ENCODE data around the gene CHRND. TPM values are rescaled to one million over a fixed set of nuclear protein-coding genes. Genes with fewer than 3 reads are reported as not detected.
"Not testable (repeated sequence)": the region's sequence is repeated elsewhere in the genome, so short reads cannot be mapped to it uniquely, and the experiment has no call there.

Gene CHRND
- total and polyA plus RNA-seq, 5 donors = 0.09 to 0.53 TPM; not detected in 3

DNA sequence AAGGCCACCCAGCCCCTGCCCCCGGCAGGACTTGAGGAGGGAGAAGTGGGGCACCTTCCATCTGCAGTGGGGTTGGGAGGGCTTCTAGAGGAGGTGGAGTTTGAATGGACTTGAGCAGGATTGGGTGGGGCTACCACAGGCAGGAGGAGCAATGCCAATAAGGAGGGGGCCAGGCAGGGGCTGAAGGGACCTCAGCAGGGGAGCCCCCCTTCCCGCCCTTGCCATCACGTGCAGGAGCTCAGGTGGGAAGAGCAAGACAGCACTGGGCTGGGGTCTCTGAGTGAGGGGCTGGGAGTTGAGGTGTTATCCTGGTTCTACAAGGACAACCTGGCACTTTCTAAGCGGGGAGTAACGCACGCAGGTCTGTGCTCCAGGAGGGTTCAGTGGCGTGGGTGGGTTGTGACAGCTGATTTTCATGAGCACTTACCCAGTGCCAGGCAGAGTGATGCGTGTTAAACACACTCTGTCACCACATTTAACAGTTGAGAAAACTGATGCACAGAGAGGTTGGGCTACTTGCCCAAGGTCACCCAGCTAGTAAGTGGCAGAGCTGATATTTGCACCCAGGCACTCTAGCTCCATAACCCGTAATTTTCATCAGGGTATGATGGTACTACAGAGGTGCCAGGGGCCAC is 4.8 kb downstream of the CHRND start:
- Histone ChIP-seq H3K4me3 (ENCODE audit: low read length) (no peak overlapping the region), H3K27ac (ENCODE audit: low read length) (no peak overlapping the region), H3K9me3 (ENCODE audit: control insufficient read depth, low read length) (no peaks in the 10 kb centered on the region), H3K4me1 (ENCODE audit: control insufficient read depth, insufficient read depth, low read length) (no peaks in the 10 kb centered on the region), H3K27me3 (ENCODE audit: control insufficient read depth, insufficient read depth) (no peaks in the 10 kb centered on the region)
- intact Hi-C loops (cut with DNase I) = no loop called here
- DNase-seq = peak in 1 of 3 donors; percentile 25
- ATAC-seq = no peak
- 82% methylated on average over 9 of the region's 9 CpGs for WGBS

DNA sequence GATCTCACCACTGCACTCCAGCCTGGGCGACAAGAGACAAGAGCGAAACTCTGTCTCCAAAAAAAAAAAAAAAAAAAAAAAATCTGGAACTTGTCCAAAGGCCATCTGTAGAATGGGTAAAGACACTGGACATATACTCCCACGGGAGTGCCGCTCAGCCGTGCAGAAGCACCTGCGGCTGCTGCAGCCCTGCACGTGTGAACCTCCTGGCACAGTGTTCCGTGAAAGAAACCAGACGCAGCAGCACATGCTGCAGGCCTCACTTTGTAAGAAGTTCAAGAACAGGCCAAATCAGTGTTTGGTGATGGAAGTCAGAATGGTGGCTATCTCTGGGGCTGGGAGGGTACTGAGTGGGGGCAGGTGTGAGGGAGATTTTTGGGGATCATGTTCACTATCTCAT is 6.5 kb downstream of the CHRND start:
- H3K27ac ChIP-seq (ENCODE audit: low read length) = no peak overlapping the region
- H3K4me3 ChIP-seq (ENCODE audit: low read length) = no peak overlapping the region
- DNase-seq (peak in 1 of 3 donors; percentile 48), ATAC-seq (peak in 1 of 2 donors; percentile 13)
- no peaks in the 10 kb centered on the region for H3K27me3 ChIP-seq (ENCODE audit: control insufficient read depth, insufficient read depth)
- 42% methylated on average over 9 of the region's 9 CpGs for WGBS
- no peaks in the 10 kb centered on the region for H3K4me1 ChIP-seq (ENCODE audit: control insufficient read depth, insufficient read depth, low read length)
- H3K9me3 ChIP-seq (ENCODE audit: control insufficient read depth, low read length) = peaks cover 2% of the 10 kb centered on the region
- intact Hi-C loops (cut with DNase I) = no loop called here

DNA sequence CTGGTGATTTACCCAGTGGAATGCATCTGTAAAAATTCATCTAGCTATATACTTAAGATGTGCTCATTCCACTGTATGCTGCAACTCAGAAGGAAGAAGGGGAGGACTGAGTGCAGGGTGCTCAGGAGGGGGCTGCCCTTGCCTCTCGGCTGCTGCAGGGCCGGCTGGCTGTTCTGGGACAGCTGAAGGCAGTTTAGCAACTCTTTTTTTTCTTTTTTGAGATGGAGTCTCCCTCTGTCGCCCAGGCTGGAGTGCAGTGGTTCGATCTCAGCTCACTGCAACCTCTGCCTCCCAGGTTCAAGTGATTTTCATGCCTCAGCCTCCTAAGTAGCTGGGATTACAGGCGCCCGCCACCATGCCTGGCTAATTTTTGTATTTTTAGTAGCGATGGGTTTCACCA is 6.9 kb downstream of the CHRND start:
- ATAC-seq; H3K4me3 ChIP-seq (ENCODE audit: low read length); H3K27ac ChIP-seq (ENCODE audit: low read length); intact Hi-C loops (cut with DNase I); H3K9me3 ChIP-seq (ENCODE audit: control insufficient read depth, low read length); H3K4me1 ChIP-seq (ENCODE audit: control insufficient read depth, insufficient read depth, low read length); H3K27me3 ChIP-seq (ENCODE audit: control insufficient read depth, insufficient read depth): not testable (repeated sequence)
- peak in 1 of 3 donors; percentile 12 for DNase-seq
- 81% methylated on average over 7 of the region's 7 CpGs for WGBS

DNA sequence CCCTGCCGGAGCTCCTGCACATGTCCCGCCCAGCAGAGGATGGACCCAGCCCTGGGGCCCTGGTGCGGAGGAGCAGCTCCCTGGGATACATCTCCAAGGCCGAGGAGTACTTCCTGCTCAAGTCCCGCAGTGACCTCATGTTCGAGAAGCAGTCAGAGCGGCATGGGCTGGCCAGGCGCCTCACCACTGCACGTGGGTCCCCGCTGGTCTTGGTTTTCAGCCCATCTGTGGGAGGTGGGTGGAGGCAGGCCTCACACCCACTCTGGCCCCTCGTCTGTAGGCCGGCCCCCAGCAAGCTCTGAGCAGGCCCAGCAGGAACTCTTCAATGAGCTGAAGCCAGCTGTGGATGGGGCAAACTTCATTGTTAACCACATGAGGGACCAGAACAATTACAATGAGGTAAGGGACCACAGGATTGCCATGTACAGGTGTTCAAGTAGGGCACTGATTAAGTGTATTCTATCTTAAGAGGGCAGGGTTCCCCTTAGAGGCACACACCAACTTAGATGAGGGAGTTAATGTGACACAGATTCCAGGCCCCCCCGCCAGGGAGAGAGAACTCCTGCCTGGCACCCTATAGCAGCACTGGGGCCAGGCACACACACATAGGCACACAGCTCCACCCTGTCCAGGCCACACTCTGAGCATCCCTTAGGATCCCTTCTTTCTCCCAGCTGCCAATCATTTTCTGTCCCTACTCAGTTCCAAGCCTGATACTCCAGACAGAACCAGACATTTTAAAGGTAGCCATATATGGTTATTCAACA is 8.2 kb downstream of the CHRND start:
- Histone ChIP-seq H3K27me3 (ENCODE audit: control insufficient read depth, insufficient read depth) (no peaks in the 10 kb centered on the region), H3K27ac (ENCODE audit: low read length) (no peak overlapping the region), H3K4me1 (ENCODE audit: control insufficient read depth, insufficient read depth, low read length) (no peaks in the 10 kb centered on the region), H3K9me3 (ENCODE audit: control insufficient read depth, low read length) (peaks cover 2% of the 10 kb centered on the region), H3K4me3 (ENCODE audit: low read length) (no peak overlapping the region)
- DNase-seq (peak in 1 of 3 donors; percentile 51), ATAC-seq (no peak)
- intact Hi-C loops (cut with DNase I) = no loop called here
- WGBS = 58% methylated on average over 13 of the region's 13 CpGs

DNA sequence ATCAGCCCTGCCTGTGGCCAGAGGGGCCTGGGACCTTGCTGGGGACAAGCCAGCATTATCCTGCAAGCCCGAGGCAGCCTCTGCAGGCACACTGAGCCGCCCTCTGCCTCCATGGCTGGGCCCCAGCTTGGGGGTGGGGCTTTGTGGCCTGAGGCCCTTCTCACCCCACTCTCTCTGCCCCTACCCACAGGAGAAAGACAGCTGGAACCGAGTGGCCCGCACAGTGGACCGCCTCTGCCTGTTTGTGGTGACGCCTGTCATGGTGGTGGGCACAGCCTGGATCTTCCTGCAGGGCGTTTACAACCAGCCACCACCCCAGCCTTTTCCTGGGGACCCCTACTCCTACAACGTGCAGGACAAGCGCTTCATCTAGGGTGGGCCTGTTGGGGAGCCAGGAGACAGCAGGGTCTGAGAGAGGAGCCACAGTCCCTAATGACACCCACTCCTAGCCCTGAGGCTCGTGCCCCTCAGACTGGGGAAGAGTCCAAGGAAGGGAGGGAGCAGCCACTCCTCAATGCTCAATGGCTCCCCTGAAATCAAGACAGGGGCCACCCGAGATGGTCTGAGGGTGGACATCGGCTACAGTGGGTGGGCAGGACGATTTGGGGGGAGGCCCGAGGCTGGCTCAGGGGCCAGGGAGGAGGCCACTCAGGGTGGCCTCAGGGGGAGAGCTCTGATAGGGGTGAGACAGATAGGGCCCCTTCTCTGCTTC is 9.1 kb downstream of the CHRND start:
- H3K4me3 ChIP-seq (ENCODE audit: low read length) = no peak overlapping the region
- H3K27me3 ChIP-seq (ENCODE audit: control insufficient read depth, insufficient read depth) = no peaks in the 10 kb centered on the region
- intact Hi-C loops (cut with DNase I) = no loop called here
- H3K4me1 ChIP-seq (ENCODE audit: control insufficient read depth, insufficient read depth, low read length) = no peaks in the 10 kb centered on the region
- peak in 1 of 3 donors; percentile 28 for DNase-seq
- peaks cover 2% of the 10 kb centered on the region for H3K9me3 ChIP-seq (ENCODE audit: control insufficient read depth, low read length)
- ATAC-seq = no peak
- H3K27ac ChIP-seq (ENCODE audit: low read length) = no peak overlapping the region
- WGBS = 76% methylated on average over 14 of the region's 14 CpGs

DNA sequence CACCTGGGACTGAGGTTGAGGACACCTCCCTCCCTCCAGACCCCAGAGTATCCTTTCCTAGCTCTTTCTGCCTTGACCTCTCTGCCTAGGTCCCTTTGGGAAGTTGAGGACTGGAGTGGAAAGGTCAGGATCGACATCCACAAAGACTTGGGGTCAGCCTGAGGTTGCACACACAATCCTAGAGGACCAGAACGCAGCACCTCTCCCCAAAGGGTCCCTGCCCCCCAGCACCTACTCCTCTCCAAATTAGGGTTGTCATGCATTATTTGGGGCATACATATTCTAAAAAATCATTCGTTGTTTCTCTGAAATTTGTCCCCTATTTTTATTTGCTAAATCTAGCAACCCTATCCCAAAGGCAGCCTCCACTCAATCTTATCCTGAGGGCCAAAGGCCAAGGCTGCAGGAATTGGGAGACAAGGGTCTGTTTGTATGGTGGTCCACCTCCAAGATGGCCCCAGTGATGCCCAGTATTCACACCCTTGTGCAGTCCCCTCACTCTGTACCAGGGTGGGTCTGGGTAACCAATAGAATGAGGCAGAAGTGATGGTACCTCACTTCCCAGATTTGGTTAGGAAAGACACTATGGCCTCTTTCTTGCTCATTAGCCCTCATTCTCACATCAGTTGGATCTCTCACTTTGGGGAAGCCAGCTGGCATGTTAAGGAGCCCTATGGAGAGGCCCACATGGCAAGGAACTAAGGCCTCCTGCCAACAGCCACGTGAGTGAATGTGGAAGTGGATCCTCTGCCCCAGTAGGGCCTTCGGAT is 10.0 kb downstream of the CHRND start:
- intact Hi-C loops (cut with DNase I) = no loop called here
- Histone ChIP-seq H3K27ac (ENCODE audit: low read length) (no peak overlapping the region), H3K4me3 (ENCODE audit: low read length) (no peak overlapping the region), H3K4me1 (ENCODE audit: control insufficient read depth, insufficient read depth, low read length) (no peaks in the 10 kb centered on the region), H3K9me3 (ENCODE audit: control insufficient read depth, low read length) (peaks cover 2% of the 10 kb centered on the region), H3K27me3 (ENCODE audit: control insufficient read depth, insufficient read depth) (no peaks in the 10 kb centered on the region)
- 90% methylated on average over 5 of the region's 5 CpGs for WGBS
- DNase-seq (peak in 1 of 3 donors; percentile 1), ATAC-seq (no peak)

DNA sequence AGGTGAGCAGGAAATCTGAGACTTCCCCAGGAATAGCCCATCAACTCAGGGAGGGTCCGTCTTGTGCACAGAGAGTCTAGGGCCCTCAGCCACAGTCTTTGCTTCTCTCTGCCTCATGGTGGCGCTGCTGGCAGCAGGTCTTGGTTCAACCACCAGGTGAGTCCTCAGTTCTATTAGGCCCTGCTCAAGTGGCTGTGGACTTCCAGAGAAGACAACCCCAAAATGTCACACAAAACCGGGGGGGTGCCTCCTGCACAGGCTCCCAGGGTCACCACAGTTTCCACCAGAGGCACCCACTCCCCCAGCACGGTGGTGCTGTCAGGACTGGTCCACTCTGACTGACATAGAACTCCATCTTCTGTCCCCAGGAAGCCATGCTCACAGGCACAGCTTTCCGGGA is 11.1 kb downstream of the CHRND start:
- Histone ChIP-seq H3K9me3 (ENCODE audit: control insufficient read depth, low read length) (peaks cover 2% of the 10 kb centered on the region), H3K4me1 (ENCODE audit: control insufficient read depth, insufficient read depth, low read length) (no peaks in the 10 kb centered on the region), H3K4me3 (ENCODE audit: low read length) (no peak overlapping the region), H3K27ac (ENCODE audit: low read length) (no peak overlapping the region), H3K27me3 (ENCODE audit: control insufficient read depth, insufficient read depth) (no peaks in the 10 kb centered on the region)
- ATAC-seq (no peak), DNase-seq (peak in 1 of 3 donors; percentile 16)
- intact Hi-C loops (cut with DNase I) = no loop called here
- 60% methylated on average over 5 of the region's 5 CpGs for WGBS

DNA sequence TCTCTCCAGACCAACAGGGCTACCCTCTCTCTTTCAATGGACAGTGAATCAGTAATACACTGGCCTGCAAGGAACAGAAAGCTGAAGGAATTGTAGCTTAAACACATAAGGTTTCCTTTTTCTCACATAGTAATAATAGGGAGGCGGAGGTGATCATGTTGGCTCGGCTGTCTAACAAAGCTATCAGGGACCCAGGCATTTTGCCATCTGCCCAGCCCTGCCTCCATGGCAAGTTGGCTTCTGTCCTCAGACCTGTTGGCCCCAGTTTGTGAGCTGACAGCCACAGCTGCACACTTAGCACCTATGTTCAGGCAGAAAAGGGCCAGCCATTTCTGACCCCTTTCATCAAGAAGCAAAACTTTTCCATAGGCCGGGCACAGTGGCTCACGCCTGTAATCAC is 11.5 kb downstream of the CHRND start:
- peaks cover 2% of the 10 kb centered on the region for H3K9me3 ChIP-seq (ENCODE audit: control insufficient read depth, low read length)
- H3K27ac ChIP-seq (ENCODE audit: low read length) = no peak overlapping the region
- ATAC-seq (no peak), DNase-seq (peak in 1 of 3 donors; percentile 69)
- no peaks in the 10 kb centered on the region for H3K27me3 ChIP-seq (ENCODE audit: control insufficient read depth, insufficient read depth)
- intact Hi-C loops (cut with DNase I) = no loop called here
- no peak overlapping the region for H3K4me3 ChIP-seq (ENCODE audit: low read length)
- 64% methylated on average over 4 of the region's 4 CpGs for WGBS
- no peaks in the 10 kb centered on the region for H3K4me1 ChIP-seq (ENCODE audit: control insufficient read depth, insufficient read depth, low read length)

DNA sequence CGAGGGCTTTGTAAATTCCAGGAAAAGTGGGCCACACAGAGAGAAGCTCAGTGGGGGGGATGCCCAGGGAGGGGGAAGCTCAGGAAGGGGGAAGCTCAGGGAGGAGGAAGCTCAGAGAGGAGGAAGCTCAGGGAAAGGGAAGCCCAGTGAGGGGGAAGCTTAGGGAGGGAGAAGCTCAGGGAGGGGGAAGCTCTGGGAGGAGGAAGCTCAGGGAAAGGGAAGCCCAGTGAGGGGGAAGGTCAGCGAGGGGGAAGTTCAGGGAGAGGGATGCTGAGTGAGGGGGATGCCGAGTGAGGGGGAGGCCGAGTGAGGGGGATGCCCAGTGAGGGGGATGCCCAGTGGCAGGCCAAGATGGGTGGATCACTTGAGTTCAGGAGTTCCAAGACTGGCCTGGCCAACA is 12.7 kb downstream of the CHRND start:
- H3K9me3 ChIP-seq (ENCODE audit: control insufficient read depth, low read length) = peaks cover 2% of the 10 kb centered on the region
- H3K4me1 ChIP-seq (ENCODE audit: control insufficient read depth, insufficient read depth, low read length) = no peaks in the 10 kb centered on the region
- H3K27ac ChIP-seq (ENCODE audit: low read length) = no peak overlapping the region
- no peak for ATAC-seq
- H3K27me3 ChIP-seq (ENCODE audit: control insufficient read depth, insufficient read depth) = no peaks in the 10 kb centered on the region
- 22% methylated on average over 4 of the region's 4 CpGs for WGBS
- no peak overlapping the region for H3K4me3 ChIP-seq (ENCODE audit: low read length)
- intact Hi-C loops (cut with DNase I) = no loop called here
- no peak for DNase-seq

DNA sequence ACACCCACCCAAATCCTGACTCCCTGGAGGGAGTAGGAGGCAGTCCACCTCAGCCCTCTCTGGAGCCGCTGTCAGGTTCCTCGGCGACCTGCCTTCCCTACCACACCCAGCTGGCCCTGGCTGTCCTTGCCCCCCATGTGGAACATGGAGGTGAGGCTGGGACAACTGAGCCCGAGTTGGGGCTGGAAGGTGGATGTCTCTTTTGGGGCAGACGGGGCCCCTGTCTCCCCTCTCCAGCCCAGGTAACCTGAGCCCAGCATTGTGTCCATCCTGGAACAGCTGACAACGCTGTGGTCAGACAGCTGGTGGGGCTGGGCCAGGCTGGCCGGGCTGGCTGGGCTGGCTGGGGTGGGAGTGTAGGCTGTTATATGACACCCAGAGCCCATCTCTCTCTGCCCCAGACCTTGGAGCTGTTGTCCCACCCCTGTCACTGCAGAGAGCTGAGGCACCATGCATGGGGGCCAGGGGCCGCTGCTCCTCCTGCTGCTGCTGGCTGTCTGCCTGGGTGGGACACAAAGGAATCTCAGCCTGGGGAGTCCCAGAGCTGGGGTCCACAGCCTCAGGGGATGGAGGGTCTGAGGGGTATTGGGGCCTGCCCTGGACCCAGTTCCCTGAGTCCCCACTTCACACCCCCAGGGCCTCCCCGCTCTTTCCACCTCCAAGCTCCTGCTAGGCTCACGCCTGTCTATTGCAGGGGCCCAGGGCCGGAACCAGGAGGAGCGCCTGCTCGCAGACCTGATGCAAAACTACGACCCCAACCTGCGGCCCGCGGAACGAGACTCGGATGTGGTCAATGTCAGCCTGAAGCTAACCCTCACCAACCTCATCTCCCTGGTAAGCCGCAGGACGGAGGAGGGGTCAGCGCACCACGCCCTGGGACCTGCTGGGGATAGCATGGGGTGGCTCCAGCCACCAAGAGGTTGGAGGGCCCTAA is 13.6 kb downstream of the CHRND start, which contains the start of gene CHRNG:
Gene CHRNG, plus strand, starts transcription at position 395 of the 934 bp plus-strand sequence. Its CDS starts 56 bp downstream, at position 451.
- Histone ChIP-seq H3K9me3 (ENCODE audit: control insufficient read depth, low read length) (peaks cover 2% of the 10 kb centered on the region), H3K4me3 (ENCODE audit: low read length) (no peak within 1 kb of the TSS), H3K4me1 (ENCODE audit: control insufficient read depth, insufficient read depth, low read length) (no peaks in the 10 kb centered on the region), H3K27ac (ENCODE audit: low read length) (no peak within 1 kb of the TSS), H3K27me3 (ENCODE audit: control insufficient read depth, insufficient read depth) (no peaks in the 10 kb centered on the region)
- no peak for ATAC-seq
- WGBS = 65% methylated on average over 23 of the region's 23 CpGs
- DNase-seq = no peak
- intact Hi-C loops (cut with DNase I) = no loop called here

Measured in right cardiac atrium (tissue), 5 donors.